Neural crest cell (in vitro differentiated cells): ENCODE results near the gene EDRF1. TPM values are rescaled to one million over a fixed set of nuclear protein-coding genes. Genes with fewer than 3 reads are reported as not detected.

Experiments used
- DNase-seq: peaks from one replicate; pipeline ENCODE4 v3.0.0; 2021; ENCODE audit warnings: low read depth, mixed read lengths, low spot score
- H3K27ac Mint-ChIP-seq: one replicate; pipeline ENCODE4 v1.8.0; 2021; ENCODE audit warnings: mild to moderate bottlenecking, mixed read lengths; ENCODE audit not compliant: unreplicated experiment
- H3K27me3 Mint-ChIP-seq: 2 replicates; pipeline ENCODE4 v1.8.0; 2021; ENCODE audit warnings: low read depth, mild to moderate bottlenecking, mixed read lengths
- H3K36me3 Mint-ChIP-seq: 2 replicates; pipeline ENCODE4 v1.8.0; 2021; ENCODE audit warnings: low read depth, mild to moderate bottlenecking, mixed read lengths
- H3K4me1 Mint-ChIP-seq: 2 replicates; pipeline ENCODE4 v1.8.0; 2021; ENCODE audit warnings: mixed read lengths
- H3K4me3 Mint-ChIP-seq: one replicate; pipeline ENCODE4 v1.8.0; 2021; ENCODE audit warnings: mild to moderate bottlenecking, mixed read lengths
- H3K9me3 Mint-ChIP-seq: 2 replicates; pipeline ENCODE4 v1.8.0; 2021; ENCODE audit warnings: mixed read lengths
- CTCF ChIP-seq: fragments of 200-600 bp; sonication (generic); conservative IDR thresholded peaks from 2 replicates; pipeline ENCODE4 v1.5.0; 2021; ENCODE audit warnings: antibody characterized with exemption, mild to moderate bottlenecking
- total RNA-seq: library from RNA; stranded (reverse); gene quantifications from 2 replicates; pipeline ENCODE4 v1.2.1, GENCODE V29; 2021

Gene EDRF1
- total RNA-seq, 1 donor from 2014 or later, result 42.7 TPM

- H3K27ac Mint-ChIP-seq, result peak overlapping the region; percentile 50
- H3K27me3 Mint-ChIP-seq, result no peaks in the 10 kb centered on the region
- TF ChIP-seq CTCF, result no peak
- no peak overlapping the region for H3K4me3 Mint-ChIP-seq
- H3K36me3 Mint-ChIP-seq, result peaks cover 3% of the 10 kb centered on the region
- H3K9me3 Mint-ChIP-seq, result no peaks in the 10 kb centered on the region
- DNase-seq, result no peak
- H3K4me1 Mint-ChIP-seq, result no peaks in the 10 kb centered on the region
Observed at GRCh38 chr10:125795637-125796190, 76.2 kb downstream of the EDRF1 start.

- H3K27me3 Mint-ChIP-seq, result no peaks in the 10 kb centered on the region
- H3K4me1 Mint-ChIP-seq, result no peaks in the 10 kb centered on the region
- no peaks in the 10 kb centered on the region for H3K9me3 Mint-ChIP-seq
- H3K4me3 Mint-ChIP-seq, result no peak overlapping the region
- H3K27ac Mint-ChIP-seq, result no peak overlapping the region
- no peak for DNase-seq
- peaks cover 7% of the 10 kb centered on the region for H3K36me3 Mint-ChIP-seq
- no peak for TF ChIP-seq CTCF
Observed at GRCh38 chr10:125797424-125797823, 77.9 kb downstream of the EDRF1 start.

- H3K9me3 Mint-ChIP-seq, result no peaks in the 10 kb centered on the region
- no peaks in the 10 kb centered on the region for H3K27me3 Mint-ChIP-seq
- no peak overlapping the region for H3K27ac Mint-ChIP-seq
- TF ChIP-seq CTCF, result no peak
- no peaks in the 10 kb centered on the region for H3K4me1 Mint-ChIP-seq
- H3K36me3 Mint-ChIP-seq, result peaks cover 7% of the 10 kb centered on the region
- H3K4me3 Mint-ChIP-seq, result no peak overlapping the region
- no peak for DNase-seq
Observed at GRCh38 chr10:125797994-125798662, 78.6 kb downstream of the EDRF1 start.

GRCh38 chr10:125799451-125800182, 80.1 kb downstream of the EDRF1 start:
- Mint-ChIP-seq H3K27me3 (no peaks in the 10 kb centered on the region), H3K4me3 (no peak overlapping the region), H3K9me3 (no peaks in the 10 kb centered on the region), H3K27ac (peak overlapping the region; percentile 43), H3K4me1 (no peaks in the 10 kb centered on the region), H3K36me3 (peaks cover 7% of the 10 kb centered on the region)
- no peak for DNase-seq
- TF ChIP-seq CTCF, result no peak

GRCh38 chr10:125801574-125801973, 82.1 kb downstream of the EDRF1 start:
- Mint-ChIP-seq H3K27ac (no peak overlapping the region), H3K27me3 (no peaks in the 10 kb centered on the region), H3K4me1 (peaks cover 5% of the 10 kb centered on the region), H3K4me3 (no peak overlapping the region), H3K9me3 (no peaks in the 10 kb centered on the region), H3K36me3 (peaks cover 7% of the 10 kb centered on the region)
- TF ChIP-seq CTCF, result no peak
- no peak for DNase-seq
